OCI-LY7 (cell line): ENCODE measurements around the gene FSHR. TPM values are rescaled to one million over a fixed set of nuclear protein-coding genes. Genes with fewer than 3 reads are reported as not detected.

ENCODE experiments used
- BruUV-seq: library from RNA; stranded (reverse); fragments of 400-500 nt; replicated peaks from 2 replicates; lab custom pipeline; 2021; lab: Mats Ljungman, UMichigan
- CTCF ChIA-PET: fragments of 300-600 bp; sonication (Branson Sonifier 250); formaldehyde crosslinking; loops from one replicate; lab custom pipeline; 2022; ENCODE audit warnings: antibody characterized with exemption; ENCODE audit not compliant: unreplicated experiment; lab: Charles Lee
- POLR2A ChIA-PET: fragments of 300-600 bp; sonication (Branson Sonifier 250); formaldehyde crosslinking; loops from one replicate; lab custom pipeline; 2022; ENCODE audit warnings: antibody characterized with exemption; lab: Charles Lee
- DNase-seq: peaks from one replicate; pipeline ENCODE4 v3.0.0-alpha.2; 2015; ENCODE audit warnings: low spot score
- H2AFZ ChIP-seq: fragments of 200-600 bp; sonication (generic), shearing (Covaris generic); 2 replicates; pipeline ENCODE4 v1.6.1; 2014; ENCODE audit warnings: mild to moderate bottlenecking, antibody characterized with exemption, low read length, moderate library complexity
- H3K27ac ChIP-seq: fragments of 200-600 bp; sonication (generic); 2 replicates; pipeline ENCODE4 v1.5.1; 2014; ENCODE audit warnings: mixed run types, low read depth, mild to moderate bottlenecking, moderate library complexity, low read length, inconsistent platforms; ENCODE audit not compliant: poor library complexity, severe bottlenecking
- H3K36me3 ChIP-seq: fragments of 200-600 bp; sonication (generic); 2 replicates; pipeline ENCODE4 v1.6.1; 2014; ENCODE audit warnings: mild to moderate bottlenecking, antibody characterized with exemption, low read length, moderate library complexity, mixed read lengths; ENCODE audit not compliant: insufficient read depth
- H3K4me1 ChIP-seq: fragments of 200-600 bp; sonication (generic); 2 replicates; pipeline ENCODE4 v1.5.1; 2014; ENCODE audit warnings: mild to moderate bottlenecking, low read length; ENCODE audit not compliant: insufficient read depth, poor library complexity, severe bottlenecking
- H3K4me2 ChIP-seq: fragments of 200-600 bp; sonication (generic); 2 replicates; pipeline ENCODE4 v1.6.1; 2014; ENCODE audit warnings: mild to moderate bottlenecking, low read length
- H3K4me3 ChIP-seq: fragments of 200-600 bp; sonication (generic); 2 replicates; pipeline ENCODE4 v1.5.1; 2014; ENCODE audit warnings: mild to moderate bottlenecking, low read depth, low read length; ENCODE audit not compliant: poor library complexity, severe bottlenecking
- H3K79me2 ChIP-seq: fragments of 200-600 bp; sonication (generic); 2 replicates; pipeline ENCODE4 v1.6.1; 2016; ENCODE audit warnings: low read depth, mild to moderate bottlenecking, low read length, moderate library complexity, mixed read lengths; ENCODE audit not compliant: insufficient read depth
- H3K9me2 ChIP-seq: fragments of 200-600 bp; sonication (generic); 2 replicates; pipeline ENCODE4 v1.6.1; 2016; ENCODE audit warnings: mild to moderate bottlenecking, low read length, mixed read lengths; ENCODE audit not compliant: insufficient read depth
- H3K9me3 ChIP-seq: fragments of 200-600 bp; sonication (generic); 2 replicates; pipeline ENCODE4 v1.6.1; 2014; ENCODE audit warnings: mild to moderate bottlenecking, mixed run types, low read length, mixed read lengths
- H4K20me1 ChIP-seq: fragments of 200-600 bp; sonication (generic); 2 replicates; pipeline ENCODE4 v1.6.1; 2014; ENCODE audit warnings: mild to moderate bottlenecking, antibody characterized with exemption, low read length, moderate library complexity, mixed read lengths; ENCODE audit not compliant: insufficient read depth
- CTCF ChIP-seq: fragments of 200-600 bp; sonication (generic); conservative IDR thresholded peaks from 2 replicates; pipeline ENCODE4 v1.5.1; 2014; ENCODE audit warnings: mild to moderate bottlenecking, antibody characterized with exemption, low read length, moderate library complexity, mixed read lengths
- EZH2phosphoT487 ChIP-seq: fragments of 200-600 bp; sonication (generic); IDR thresholded peaks from 2 replicates; pipeline ENCODE4 v1.6.1; 2018; ENCODE audit warnings: low read depth, borderline replicate concordance, mild to moderate bottlenecking, mixed run types, antibody characterized with exemption, low read length, moderate library complexity, mixed read lengths
- intact Hi-C: fragments of 100-400 bp; cut with micrococcal nuclease; formaldehyde crosslinking; loops from one replicate; pipeline ENCODE4 v1.10.0; 2022; ENCODE audit not compliant: unreplicated experiment
- total RNA-seq, 2 experiments: library from RNA; depleted of rRNA in 1 of 2; stranded (reverse); fragments of >200 nt in 1 of 2; shearing (Covaris generic) in 1 of 2; gene quantifications; 2 replicates each; pipeline ENCODE4 v1.2.3, GENCODE V29; 2014 to 2022

Gene FSHR
- total RNA-seq, 2 experiments from 2014 or later = not detected

GRCh38 chr2:48954935-48955334 is 199.4 kb downstream of the FSHR start:
- CTCF ChIA-PET = no interaction called here
- H2AFZ ChIP-seq = no peak overlapping the region
- H3K4me2 ChIP-seq = no peak overlapping the region
- TF ChIP-seq CTCF = no peak
- no peak for TF ChIP-seq EZH2phosphoT487
- no peaks in the 10 kb centered on the region for H3K4me1 ChIP-seq
- H3K79me2 ChIP-seq = no peaks in the 10 kb centered on the region
- POLR2A ChIA-PET = no interaction called here
- H3K4me3 ChIP-seq = no peak overlapping the region
- H4K20me1 ChIP-seq = no peaks in the 10 kb centered on the region
- no peaks in the 10 kb centered on the region for H3K9me3 ChIP-seq
- intact Hi-C loops = loop anchor here (5.0 kb wide), 1 partner anchor 1537 kb away; no protein-coding TSS in a partner anchor
- no peaks in the 10 kb centered on the region for H3K36me3 ChIP-seq
- H3K27ac ChIP-seq = no peak overlapping the region
- H3K9me2 ChIP-seq = no peaks in the 10 kb centered on the region
- no TSS peak for BruUV-seq
- no peak for DNase-seq

DNA sequence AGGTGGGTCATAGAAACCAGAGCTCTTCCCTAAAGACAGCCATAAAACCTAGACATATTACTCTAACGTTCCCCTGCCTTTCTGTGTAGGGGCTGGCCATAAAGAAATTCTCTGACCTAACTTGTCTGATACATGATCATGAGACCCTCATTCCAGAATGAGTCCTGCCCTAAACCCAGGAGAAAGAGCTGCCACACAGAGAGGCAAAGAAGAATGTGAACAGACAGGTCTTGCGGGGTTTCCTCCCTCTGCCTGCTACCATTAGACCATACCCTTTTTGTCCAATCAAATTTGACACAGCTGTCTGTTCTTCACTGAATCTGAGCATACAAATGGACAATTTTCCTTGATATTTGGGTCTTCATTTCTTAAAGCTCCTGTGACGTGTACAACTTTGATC is 200.0 kb downstream of the FSHR start:
- no TSS peak for BruUV-seq
- Histone ChIP-seq H3K79me2 (no peaks in the 10 kb centered on the region), H3K36me3 (no peaks in the 10 kb centered on the region), H4K20me1 (no peaks in the 10 kb centered on the region), H3K9me2 (no peaks in the 10 kb centered on the region), H2AFZ (no peak overlapping the region), H3K4me2 (no peak overlapping the region), H3K4me3 (no peak overlapping the region), H3K9me3 (no peaks in the 10 kb centered on the region), H3K27ac (no peak overlapping the region), H3K4me1 (no peaks in the 10 kb centered on the region)
- TF ChIP-seq EZH2phosphoT487 (no peak), CTCF (no peak)
- ChIA-PET CTCF (no interaction called here), POLR2A (interaction anchor here (1.0 kb wide), 1 partner anchor 13 kb away, joined by 3 read pairs; no protein-coding TSS in a partner anchor)
- no peak for DNase-seq
- intact Hi-C loops = loop anchor here (5.0 kb wide), 1 partner anchor 1538 kb away; no protein-coding TSS in a partner anchor

- TF ChIP-seq EZH2phosphoT487 (no peak), CTCF (no peak)
- H3K4me2 ChIP-seq = no peak overlapping the region
- H3K27ac ChIP-seq = no peak overlapping the region
- H3K9me3 ChIP-seq = no peaks in the 10 kb centered on the region
- no peak overlapping the region for H2AFZ ChIP-seq
- H3K79me2 ChIP-seq = no peaks in the 10 kb centered on the region
- no TSS peak for BruUV-seq
- no peaks in the 10 kb centered on the region for H3K36me3 ChIP-seq
- no peaks in the 10 kb centered on the region for H3K9me2 ChIP-seq
- DNase-seq = no peak
- no peak overlapping the region for H3K4me3 ChIP-seq
- intact Hi-C loops = loop anchor here (5.0 kb wide), 1 partner anchor 1540 kb away; no protein-coding TSS in a partner anchor
- H4K20me1 ChIP-seq = no peaks in the 10 kb centered on the region
- POLR2A ChIA-PET = no interaction called here
- H3K4me1 ChIP-seq = no peaks in the 10 kb centered on the region
- CTCF ChIA-PET = no interaction called here
Measured at GRCh38 chr2:48952614-48953013, 201.7 kb downstream of the FSHR start.
